GM12878 (cell line): ENCODE data around the gene C1orf146. TPM values are rescaled to one million over a fixed set of nuclear protein-coding genes. Genes with fewer than 3 reads are reported as not detected.

Experiments used
- ATAC-seq: fragments of 200-7000 bp; cut with Tn5 transposase; 3 replicates; pipeline ENCODE4 v1.9.1; 2020; ENCODE audit warnings: mild to moderate bottlenecking, moderate library complexity
- BruUV-seq: library from RNA; stranded (reverse); fragments of 400-500 nt; replicated peaks from 2 replicates; lab custom pipeline; 2021; lab: Mats Ljungman, UMichigan
- CTCF ChIA-PET: fragments of 300-600 bp; sonication (Branson Sonifier 250); formaldehyde crosslinking; extraction: SDS; loops from one replicate; lab custom pipeline; 2021; ENCODE audit warnings: inconsistent platforms; lab: Yijun Ruan, JAX
- POLR2A ChIA-PET: fragments of 350-600 bp; formaldehyde crosslinking; extraction: SDS; loops from one replicate; lab custom pipeline; 2021; ENCODE audit warnings: inconsistent platforms; lab: Charles Lee
- RAD21 ChIA-PET: fragments of 300-600 bp; sonication (Branson Sonifier 250); formaldehyde crosslinking; loops from one replicate; lab custom pipeline; 2023; ENCODE audit warnings: antibody characterized with exemption; ENCODE audit not compliant: unreplicated experiment; lab: Charles Lee
- SMC1A ChIA-PET: fragments of 300-600 bp; sonication (Branson Sonifier 250); formaldehyde crosslinking; loops from one replicate; lab custom pipeline; 2023; ENCODE audit not compliant: unreplicated experiment, uncharacterized antibody; lab: Charles Lee
- DNase-seq: peaks from one replicate; pipeline ENCODE4 v3.0.0-alpha.2; 2011; ENCODE audit warnings: low read depth, low spot score
- FAIRE-seq: peaks from 3 replicates; lab custom pipeline; 2011; peaks lifted over from hg19 to GRCh38; lab: Jason Lieb, UNC
- H2AFZ ChIP-seq: 2 replicates; pipeline ENCODE4 v1.6.0; 2011; ENCODE audit warnings: low read depth, low read length, control low read depth; ENCODE audit not compliant: control insufficient read depth
- H3K27ac ChIP-seq: 2 replicates; pipeline ENCODE4 v1.5.1; 2011; ENCODE audit warnings: control low read depth; ENCODE audit not compliant: control insufficient read depth, insufficient read depth
- H3K27me3 ChIP-seq, 2 experiments: replicated peaks in 1 of 2; 2 replicates each; pipeline versions ENCODE4 v1.6.0 to v1.6.1; 2011; ENCODE audit warnings: low read length in 1 of 2; ENCODE audit not compliant: control insufficient read depth in 2 of 2, insufficient read depth in 2 of 2
- H3K36me3 ChIP-seq, 2 experiments: 2 replicates each; pipeline ENCODE4 v1.5.1; 2011; ENCODE audit warnings: low read length in 1 of 2; ENCODE audit not compliant: control insufficient read depth in 2 of 2, insufficient read depth in 2 of 2
- H3K4me1 ChIP-seq: 2 replicates; pipeline ENCODE4 v1.6.1; 2011; ENCODE audit warnings: mild to moderate bottlenecking, low read length, moderate library complexity, mixed read lengths; ENCODE audit not compliant: control insufficient read depth, insufficient read depth
- H3K4me2 ChIP-seq: 2 replicates; pipeline ENCODE4 v1.6.0; 2011; ENCODE audit warnings: control low read depth; ENCODE audit not compliant: control insufficient read depth, insufficient read depth
- H3K4me3 ChIP-seq: fragments of 200-600 bp; sonication (generic); 2 replicates; pipeline ENCODE4 v1.5.1; 2016
- H3K79me2 ChIP-seq: 2 replicates; pipeline ENCODE4 v1.6.0; 2011; ENCODE audit warnings: low read length; ENCODE audit not compliant: control insufficient read depth, insufficient read depth
- H3K9ac ChIP-seq: 2 replicates; pipeline ENCODE4 v1.8.0; 2011; ENCODE audit warnings: low read length, control low read depth, mixed read lengths; ENCODE audit not compliant: control insufficient read depth, insufficient read depth
- H3K9me3 ChIP-seq: replicated peaks from 3 replicates; pipeline ENCODE4 v1.5.1; 2011; ENCODE audit warnings: mild to moderate bottlenecking, low read length; ENCODE audit not compliant: control insufficient read depth, insufficient read depth
- H4K20me1 ChIP-seq: 2 replicates; pipeline ENCODE4 v1.6.0; 2011; ENCODE audit not compliant: control insufficient read depth, insufficient read depth
- CREM ChIP-seq: IDR thresholded peaks from 2 replicates; pipeline ENCODE4 v1.6.1; 2014; ENCODE audit warnings: antibody characterized with exemption, low read depth
- HCFC1 ChIP-seq: fragments of 150-350 bp; IDR thresholded peaks from 2 replicates; pipeline ENCODE4 v1.6.1; 2014; ENCODE audit warnings: low read length
- MEF2A ChIP-seq: IDR thresholded peaks from 2 replicates; pipeline ENCODE4 v1.6.1; 2011; ENCODE audit warnings: low read depth, mild to moderate bottlenecking, low read length, moderate library complexity; ENCODE audit not compliant: insufficient read depth
- NFXL1 ChIP-seq: fragments of 450-650 bp; IDR thresholded peaks from 2 replicates; pipeline ENCODE4 v1.6.1; 2017; ENCODE audit warnings: antibody characterized with exemption, mild to moderate bottlenecking, borderline replicate concordance
- RB1 ChIP-seq: fragments of 450-650 bp; formaldehyde crosslinking; IDR thresholded peaks from 2 replicates; pipeline ENCODE4 v1.6.1; 2017; ENCODE audit warnings: mild to moderate bottlenecking, borderline replicate concordance
- SRF ChIP-seq, 2 experiments: IDR thresholded peaks; 2 replicates each; pipeline ENCODE4 v1.6.1; 2011; ENCODE audit warnings: low read depth in 2 of 2, low read length in 2 of 2, mild to moderate bottlenecking in 1 of 2, moderate library complexity in 1 of 2
- TCF3 ChIP-seq: IDR thresholded peaks from 2 replicates; pipeline ENCODE4 v1.6.1; 2012; ENCODE audit warnings: low read depth, mild to moderate bottlenecking, low read length, borderline replicate concordance; ENCODE audit not compliant: insufficient read depth
- WGBS: methylation state at CpG from one replicate; pipeline ENCODE4 v1.1.6; 2016; ENCODE audit warnings: low lambda C conversion rate; ENCODE audit not compliant: insufficient replicate concordance, insufficient coverage; ENCODE audit errors: missing lambda C conversion rate; 5-methylcytosine and 5-hydroxymethylcytosine counted together
- in situ Hi-C: fragments of 300-500 bp; cut with MboI; formaldehyde crosslinking; loops from 9 replicates; pipeline ENCODE4 v1.14.3; 2018; ENCODE audit warnings: mixed read lengths
- intact Hi-C: fragments of 100-400 bp; cut with micrococcal nuclease; formaldehyde crosslinking; loops from one replicate; pipeline ENCODE4 v1.14.2; 2022; ENCODE audit not compliant: unreplicated experiment
- polyA plus RNA-seq, 11 experiments: library from polyadenylated mRNA; depleted of rRNA in 4 of 11; unstranded in 6 of 11; stranded (reverse) in 5 of 11; fragments of >200 nt; fragmentation: Nextera tagmentation in 4 of 11; fragmentation: Illumina TruSeq in 1 of 11; extraction: Ambion mirVana in 4 of 11; extraction: Trizol in 1 of 11; gene quantifications; 1 replicate in 1 of 11; 2 replicates in 10 of 11; pipeline versions ENCODE4 v1.2.1 to v1.2.3, GENCODE V29; 2011 to 2016; ENCODE audit warnings: inconsistent platforms in 2 of 11, missing spikeins in 2 of 11, low read depth in 1 of 11
- total RNA-seq, 4 experiments: library from RNA; depleted of rRNA in 3 of 4; stranded (reverse); fragments of >200 nt in 3 of 4; fragmentation: Illumina TruSeq in 1 of 4; extraction: Trizol in 1 of 4; gene quantifications; 2 replicates each; pipeline versions ENCODE4 v1.2.1 to v1.2.3, GENCODE V29; 2013 to 2021

C1orf146 gene
- total and polyA plus RNA-seq, 10 of the 15 experiments (the other 5 are each of a cell fraction or from before 2014, with no cell fraction given), result not detected

GRCh38 chr1:92217721-92218120 lies at the start of gene C1orf146 (continued):
- TF ChIP-seq SRF (IDR thresholded peaks at IDR 0.05; ENCODE audit: low read depth in 2 of 2, low read length in 2 of 2) (no peak), NFXL1 (no peak), HCFC1 (no peak), TCF3 (no peak), RB1 (no peak), CREM (no peak)

- TF ChIP-seq MEF2A, result no peak
- Histone ChIP-seq H3K4me3 (no peak overlapping the region), H2AFZ (no peak overlapping the region), H3K27ac (no peak overlapping the region), H3K4me1 (no peaks in the 10 kb centered on the region), H3K9me3 (no peaks in the 10 kb centered on the region), H3K79me2 (no peaks in the 10 kb centered on the region), H3K36me3 (no peaks in the 10 kb centered on the region), H3K4me2 (no peak overlapping the region), H4K20me1 (no peaks in the 10 kb centered on the region), H3K27me3 (no peaks in the 10 kb centered on the region), H3K9ac (no peak overlapping the region)
- no peak for FAIRE-seq
- intact Hi-C loops (no loop called here), in situ Hi-C loops (no loop called here)
- WGBS, result 54% methylated on average over 5 of the region's 5 CpGs
- no TSS peak for BruUV-seq
- ChIA-PET SMC1A (interaction anchor here (1.0 to 1.2 kb wide), 2 partner anchors 10 to 42 kb away, joined by 3 to 5 read pairs; no protein-coding TSS in a partner anchor), RAD21 (no interaction called here), CTCF (no interaction called here), POLR2A (no interaction called here)
- no peak for DNase-seq
- ATAC-seq, result no peak
Measured at GRCh38 chr1:92168657-92169056, 49.1 kb upstream of the C1orf146 start.
